Measurements from ENCODE around the gene BRICD5.

Gene BRICD5

GRCh38 chr16:2237102-2237482, 26.4 kb upstream of the BRICD5 start:
- DNase-seq = no peak

GRCh38 chr16:2236337-2237101, 25.9 kb upstream of the BRICD5 start, which contains the start of gene DNASE1L2:
Gene DNASE1L2, plus strand, starts transcription at chr16:2236444. Its CDS starts 373 bp downstream, at chr16:2236817.
- no peak for DNase-seq

GRCh38 chr16:2235695-2236336, 25.2 kb upstream of the BRICD5 start:
- no peak for DNase-seq

GRCh38 chr16:2235234-2235651, 24.6 kb upstream of the BRICD5 start:
- no peak for DNase-seq

GRCh38 chr16:2234813-2235170, 24.1 kb upstream of the BRICD5 start:
- no peak for DNase-seq

GRCh38 chr16:2233872-2234812, 23.5 kb upstream of the BRICD5 start:
- DNase-seq = no peak

GRCh38 chr16:2233046-2233775, 22.5 kb upstream of the BRICD5 start:
- DNase-seq = no peak

GRCh38 chr16:2232094-2232990, 21.7 kb upstream of the BRICD5 start:
- no peak for DNase-seq

GRCh38 chr16:2231016-2231931, 20.6 kb upstream of the BRICD5 start:
- no peak for DNase-seq

GRCh38 chr16:2230376-2230775, 19.7 kb upstream of the BRICD5 start:
- DNase-seq = no peak

GRCh38 chr16:2229632-2230250, 19.1 kb upstream of the BRICD5 start:
- DNase-seq = no peak

GRCh38 chr16:2229091-2229490, 18.4 kb upstream of the BRICD5 start:
- DNase-seq = no peak

- no peak for DNase-seq
Observed at GRCh38 chr16:2228161-2228824, 17.6 kb upstream of the BRICD5 start.

- DNase-seq = no peak
Observed at GRCh38 chr16:2226918-2227317, 16.3 kb upstream of the BRICD5 start.

- no peak for DNase-seq
Observed at GRCh38 chr16:2226245-2226793, 15.7 kb upstream of the BRICD5 start.

GRCh38 chr16:2223942-2224486, 13.4 kb upstream of the BRICD5 start:
- DNase-seq = peak; percentile 49

- DNase-seq = peak; percentile 99
Observed at GRCh38 chr16:2223221-2223941, 12.7 kb upstream of the BRICD5 start, which contains the start of gene E4F1. Gene E4F1, plus strand, starts transcription at chr16:2223591. Its CDS starts 23 bp downstream, at chr16:2223614.

- no peak for DNase-seq
Observed at GRCh38 chr16:2216330-2216729, 5.7 kb upstream of the BRICD5 start.
